PFSK-1 (cell line): ENCODE results near the gene CDKN2D.

Source experiments
- TAF1 ChIP-seq: IDR thresholded peaks from 2 replicates; pipeline ENCODE4 v1.6.1; 2012; ENCODE audit warnings: low read length, control low read depth, borderline replicate concordance; ENCODE audit not compliant: insufficient read depth
- TF ChIP-seq, protein P1 (sequence below), 2 experiments: IDR thresholded peaks; 2 replicates each; pipeline versions ENCODE4 v1.6.1 to v1.8.0; 2011 to 2012; ENCODE audit warnings: low read depth in 2 of 2, low read length in 2 of 2, control low read depth in 1 of 2, inconsistent platforms in 1 of 2, mild to moderate bottlenecking in 1 of 2, moderate library complexity in 1 of 2; ENCODE audit not compliant: insufficient read depth in 1 of 2

DNA sequence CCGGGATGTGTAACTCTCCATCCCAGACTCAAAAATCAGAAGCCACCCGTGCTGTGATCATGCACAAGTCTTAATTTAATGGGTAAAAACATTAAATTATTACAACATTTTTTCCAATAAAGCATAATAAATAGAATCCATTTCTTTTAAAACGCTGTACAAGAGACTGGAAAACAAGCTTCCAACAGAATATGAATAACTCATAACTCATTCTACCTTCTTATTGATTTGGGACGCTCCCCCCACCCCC lies 2.4 kb downstream of the CDKN2D start:
- no peak for TF ChIP-seq TAF1
- TF ChIP-seq, protein P1, sequence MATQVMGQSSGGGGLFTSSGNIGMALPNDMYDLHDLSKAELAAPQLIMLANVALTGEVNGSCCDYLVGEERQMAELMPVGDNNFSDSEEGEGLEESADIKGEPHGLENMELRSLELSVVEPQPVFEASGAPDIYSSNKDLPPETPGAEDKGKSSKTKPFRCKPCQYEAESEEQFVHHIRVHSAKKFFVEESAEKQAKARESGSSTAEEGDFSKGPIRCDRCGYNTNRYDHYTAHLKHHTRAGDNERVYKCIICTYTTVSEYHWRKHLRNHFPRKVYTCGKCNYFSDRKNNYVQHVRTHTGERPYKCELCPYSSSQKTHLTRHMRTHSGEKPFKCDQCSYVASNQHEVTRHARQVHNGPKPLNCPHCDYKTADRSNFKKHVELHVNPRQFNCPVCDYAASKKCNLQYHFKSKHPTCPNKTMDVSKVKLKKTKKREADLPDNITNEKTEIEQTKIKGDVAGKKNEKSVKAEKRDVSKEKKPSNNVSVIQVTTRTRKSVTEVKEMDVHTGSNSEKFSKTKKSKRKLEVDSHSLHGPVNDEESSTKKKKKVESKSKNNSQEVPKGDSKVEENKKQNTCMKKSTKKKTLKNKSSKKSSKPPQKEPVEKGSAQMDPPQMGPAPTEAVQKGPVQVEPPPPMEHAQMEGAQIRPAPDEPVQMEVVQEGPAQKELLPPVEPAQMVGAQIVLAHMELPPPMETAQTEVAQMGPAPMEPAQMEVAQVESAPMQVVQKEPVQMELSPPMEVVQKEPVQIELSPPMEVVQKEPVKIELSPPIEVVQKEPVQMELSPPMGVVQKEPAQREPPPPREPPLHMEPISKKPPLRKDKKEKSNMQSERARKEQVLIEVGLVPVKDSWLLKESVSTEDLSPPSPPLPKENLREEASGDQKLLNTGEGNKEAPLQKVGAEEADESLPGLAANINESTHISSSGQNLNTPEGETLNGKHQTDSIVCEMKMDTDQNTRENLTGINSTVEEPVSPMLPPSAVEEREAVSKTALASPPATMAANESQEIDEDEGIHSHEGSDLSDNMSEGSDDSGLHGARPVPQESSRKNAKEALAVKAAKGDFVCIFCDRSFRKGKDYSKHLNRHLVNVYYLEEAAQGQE (IDR thresholded peaks at IDR 0.05; ENCODE audit: insufficient read depth in 1 of 2, low read depth in 2 of 2, low read length in 2 of 2) = no peak
